Muscle of back (tissue), 11 donors: ENCODE data around the gene CYP24A1. TPM values are rescaled to one million over a fixed set of nuclear protein-coding genes. Genes with fewer than 3 reads are reported as not detected.

Experiments used
- DNase-seq, 3 donors: peaks; one replicate each; pipeline versions ENCODE4 v3.0.0 to v3.0.0-alpha.2; 2013
- polyA plus RNA-seq, 10 donors: library from polyadenylated mRNA; unstranded; fragments of 120-200 nt; gene quantifications; one replicate each; pipeline ENCODE4 v1.2.1, GENCODE V29; 2013; ENCODE audit not compliant: insufficient read length in 10 of 10

CYP24A1 gene
- polyA plus RNA-seq, 10 donors, result 0.32 to 1.3 (median 0.54) TPM

DNA sequence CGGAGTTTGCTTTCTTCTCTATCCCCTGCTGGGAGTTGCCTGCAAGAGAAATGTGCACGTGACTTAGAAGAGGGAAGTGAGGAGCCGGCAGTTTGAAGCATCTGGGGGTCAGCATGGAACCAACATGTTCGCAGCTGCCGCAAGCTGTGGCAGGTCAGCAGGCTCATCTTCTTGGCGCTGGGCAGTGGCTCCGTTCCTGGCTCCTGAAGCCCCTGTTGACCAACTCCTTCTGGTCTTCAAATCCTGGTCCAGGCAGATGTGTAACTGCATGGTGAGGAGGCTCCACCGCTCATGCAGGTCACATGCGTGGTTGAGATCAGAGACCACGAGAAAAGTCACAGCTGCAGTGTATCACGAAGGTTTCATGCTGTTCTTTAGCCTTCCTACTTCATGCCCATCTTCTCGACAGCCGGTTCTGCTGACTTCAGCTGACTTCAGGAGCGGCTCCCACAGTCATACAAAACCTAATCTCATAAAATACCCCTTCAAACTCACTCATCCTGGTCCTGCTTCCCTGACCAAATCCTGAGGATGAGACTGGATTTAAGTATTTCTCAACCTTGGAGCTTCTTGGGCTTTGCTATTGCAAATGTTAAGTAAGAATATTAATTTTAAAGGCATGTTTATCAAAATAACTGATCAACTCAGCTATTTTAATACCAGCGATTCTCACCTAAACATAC, 58.5 kb downstream of the CYP24A1 start:
- DNase-seq, result peak in 1 of 3 donors; percentile 13

DNA sequence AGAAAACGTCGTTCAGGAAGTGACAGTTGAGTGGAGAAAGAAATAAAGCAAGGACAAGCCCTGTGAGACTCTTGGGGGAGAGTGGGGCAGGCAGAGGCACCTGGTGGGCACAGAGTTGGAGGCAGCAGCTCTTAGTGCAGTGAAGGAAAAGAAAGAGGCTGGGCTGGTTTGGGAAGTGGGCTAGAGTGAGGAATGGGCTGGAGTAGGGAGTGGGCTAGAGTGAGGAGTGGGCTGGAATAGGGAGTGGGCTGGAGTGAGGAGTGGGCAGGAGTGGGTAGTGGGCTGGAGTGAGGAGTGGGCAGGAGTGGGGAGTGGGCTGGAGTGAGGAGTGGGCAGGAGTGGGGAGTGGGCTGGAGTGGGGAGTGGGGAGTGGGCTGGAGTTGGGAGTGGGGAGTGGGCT, 59.7 kb downstream of the CYP24A1 start:
- no peak for DNase-seq

DNA sequence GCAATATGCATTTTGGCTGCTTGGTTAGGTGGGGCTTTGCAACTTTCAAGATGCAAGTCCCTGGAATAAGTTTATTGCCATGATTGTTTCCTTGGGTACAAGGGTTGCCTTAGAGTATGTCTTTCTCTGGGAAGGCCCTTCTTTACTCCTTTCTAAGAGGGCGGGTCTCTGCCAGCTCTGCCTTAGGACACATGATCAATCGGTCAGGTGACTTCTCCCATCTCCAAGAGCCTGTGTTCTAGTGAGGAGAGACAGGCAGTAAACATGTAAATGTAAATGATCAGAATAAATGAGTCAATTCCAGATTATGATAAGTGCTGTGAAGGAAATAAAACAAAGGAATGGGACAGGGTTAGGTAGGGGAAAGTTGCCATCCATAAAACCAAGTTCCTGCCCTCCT, 60.2 kb downstream of the CYP24A1 start:
- no peak for DNase-seq

DNA sequence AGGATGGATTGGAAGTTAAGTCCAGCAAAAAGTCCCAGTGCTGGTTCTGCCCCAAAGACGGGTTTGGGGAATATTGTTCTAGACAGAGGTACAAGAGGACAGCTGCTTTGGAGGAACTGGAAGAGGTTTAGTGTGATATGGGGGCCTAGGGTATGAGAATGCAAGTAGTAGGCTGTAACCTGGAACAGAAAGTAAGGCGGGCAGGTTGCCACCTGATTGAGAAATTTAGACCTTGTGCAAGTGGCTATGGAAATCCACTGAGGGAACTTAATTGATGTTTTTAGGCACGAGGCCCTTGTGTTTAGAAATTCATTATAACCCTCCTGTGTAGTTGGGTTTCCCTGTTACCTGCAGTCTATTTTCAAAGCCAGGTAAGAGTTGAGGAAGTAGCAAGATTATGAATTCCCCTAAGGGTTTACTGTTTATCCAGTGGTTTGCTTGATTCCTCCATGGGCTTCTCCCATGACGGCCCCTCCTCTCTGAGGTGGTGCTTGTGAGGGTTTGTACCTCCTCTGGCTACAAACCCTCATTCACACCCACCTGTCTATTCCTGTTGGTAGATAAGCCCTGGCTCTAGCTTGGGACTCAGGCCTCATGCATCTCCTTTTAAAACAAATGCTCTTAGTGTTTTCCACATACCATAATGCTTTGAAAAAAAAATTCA, 61.4 kb downstream of the CYP24A1 start:
- no peak for DNase-seq

DNA sequence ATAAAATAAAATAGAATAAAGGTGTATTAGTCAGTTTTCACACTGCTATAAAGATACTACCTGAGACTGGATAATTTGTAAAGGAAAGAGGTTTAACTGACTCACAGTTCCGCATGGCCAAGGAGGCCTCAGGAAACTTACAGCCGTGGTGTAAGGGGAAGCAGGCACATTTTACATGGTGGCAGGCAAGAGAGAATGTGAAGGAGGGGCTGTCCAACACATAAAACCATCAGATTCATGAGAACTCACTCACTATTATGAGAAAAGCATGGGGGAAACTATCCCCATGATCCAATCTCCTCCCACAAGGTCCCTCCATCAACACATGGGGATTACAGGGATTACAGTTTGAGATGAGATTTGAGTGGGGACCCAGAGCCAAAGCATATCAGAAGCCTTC, 62.3 kb downstream of the CYP24A1 start:
- DNase-seq, result no peak

DNA sequence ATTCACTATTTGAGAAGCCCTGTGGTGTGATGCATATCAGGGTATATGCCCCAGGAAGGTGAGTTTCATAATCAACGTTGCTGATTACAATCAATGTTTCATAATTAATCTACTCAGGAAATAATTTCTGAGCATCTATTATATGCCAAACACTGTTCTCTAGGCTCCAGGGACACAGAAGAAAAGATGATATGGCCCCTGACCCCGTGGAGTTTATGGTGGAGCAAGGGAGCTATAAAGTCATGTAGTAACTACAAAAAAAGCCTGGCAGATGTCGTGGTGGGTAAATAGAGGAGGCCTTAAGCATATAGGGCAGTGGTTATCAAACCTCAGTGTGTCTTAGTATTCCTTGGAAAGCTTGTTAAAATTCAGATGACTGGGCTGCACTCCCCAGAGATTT, 63.3 kb downstream of the CYP24A1 start:
- DNase-seq, result no peak

DNA sequence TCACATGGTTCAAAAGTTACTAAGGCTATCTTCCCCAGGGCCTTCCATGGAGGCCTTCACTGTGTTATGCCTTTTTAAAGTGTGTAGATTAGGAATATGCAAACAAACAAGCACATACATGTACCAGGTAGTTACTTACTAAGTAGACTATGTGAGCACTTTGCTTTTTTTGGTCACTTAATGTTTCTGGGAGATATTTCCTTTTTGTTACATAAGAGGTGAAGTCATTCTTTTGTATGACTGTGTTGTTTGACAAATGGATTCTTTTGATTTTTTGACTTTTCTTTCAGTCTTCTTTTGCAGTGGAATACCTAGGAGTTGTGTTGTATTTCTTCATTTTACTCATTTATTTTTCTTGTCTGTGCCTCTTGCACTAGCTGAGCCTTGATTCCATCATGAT, 63.7 kb downstream of the CYP24A1 start:
- no peak for DNase-seq

DNA sequence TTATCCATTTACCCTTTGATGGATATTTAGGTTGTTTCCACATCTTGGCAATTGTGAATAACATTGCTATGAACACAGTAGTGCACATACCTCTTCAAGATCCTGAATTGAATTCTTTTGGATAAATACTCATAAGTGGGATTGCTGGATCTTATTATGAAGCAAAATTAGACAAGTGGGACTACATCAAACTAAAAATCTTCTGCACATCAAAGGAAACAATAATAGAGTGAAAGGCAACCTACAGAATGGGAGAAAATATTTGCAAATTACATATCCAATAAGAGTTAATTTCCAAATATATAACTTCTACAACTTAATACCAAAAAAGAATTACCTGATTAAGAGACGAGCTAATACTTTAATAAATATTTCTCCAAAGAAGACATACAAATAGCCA, 65.0 kb downstream of the CYP24A1 start:
- DNase-seq, result no peak

DNA sequence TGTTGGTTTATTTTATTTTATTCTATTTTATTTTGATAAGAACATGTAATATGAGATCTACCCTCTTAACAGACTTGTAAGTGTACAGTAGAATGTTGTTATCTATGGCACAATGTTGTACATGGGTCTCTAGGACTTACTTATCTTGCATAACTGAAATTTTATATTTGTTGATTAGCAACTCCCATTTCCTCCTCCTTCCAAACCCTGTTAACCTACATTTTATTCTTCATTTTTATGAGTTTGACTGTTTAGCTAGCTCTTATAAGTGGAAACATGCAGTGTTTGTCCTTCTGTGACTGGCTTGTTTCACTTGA, 65.5 kb downstream of the CYP24A1 start:
- no peak for DNase-seq

DNA sequence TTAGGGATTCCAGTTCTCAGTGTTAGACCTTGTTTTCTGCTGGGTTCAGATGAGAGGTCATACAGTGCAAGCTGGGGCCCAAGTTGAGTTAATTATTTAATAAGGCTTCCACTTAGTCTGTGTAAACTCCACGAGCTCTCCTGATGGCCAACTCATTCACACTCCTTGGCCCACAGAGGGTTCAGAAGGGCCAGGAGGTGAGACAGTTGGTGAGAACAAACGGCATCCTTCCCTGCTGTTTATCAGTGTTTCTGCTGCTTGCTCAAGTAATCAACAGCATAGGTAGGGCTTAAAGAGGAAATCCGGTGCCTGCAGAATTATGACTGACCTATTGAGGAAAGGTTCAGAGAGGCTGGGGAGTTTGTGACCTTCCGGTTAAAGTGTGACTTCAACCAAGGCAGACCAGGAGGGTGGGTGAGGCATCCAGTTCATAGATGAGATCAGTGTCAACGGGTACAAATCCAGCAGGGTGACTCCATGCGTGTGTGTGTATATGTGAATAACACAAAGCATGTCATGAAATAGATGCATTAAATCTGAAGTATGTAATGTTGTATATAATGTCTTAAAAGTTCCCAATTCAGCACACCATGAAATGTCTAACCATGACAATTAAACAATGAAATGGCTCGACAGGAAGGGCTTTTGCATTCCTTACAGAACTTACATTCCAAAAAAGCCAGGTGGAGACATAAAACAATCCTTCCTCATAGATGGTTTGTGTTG, 66.0 kb downstream of the CYP24A1 start:
- DNase-seq, result no peak

DNA sequence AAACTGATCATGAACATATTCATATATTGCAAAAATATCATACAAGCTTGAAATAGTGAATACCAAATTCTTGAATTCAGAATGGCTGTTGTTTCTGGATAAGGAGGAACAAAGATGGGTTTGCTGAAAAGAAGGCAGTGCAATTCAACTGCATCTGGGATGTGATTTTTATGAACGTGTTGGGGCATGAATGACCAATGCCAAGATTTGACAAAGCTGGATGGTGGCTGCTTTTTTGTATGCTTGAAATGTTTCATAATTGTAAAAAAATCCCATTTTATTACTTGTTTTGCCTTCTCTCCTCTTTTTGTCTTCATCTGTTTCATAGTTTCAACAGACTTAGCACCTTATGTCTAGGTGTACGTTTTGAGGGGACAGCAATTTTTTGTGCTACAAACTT, 66.6 kb downstream of the CYP24A1 start:
- no peak for DNase-seq

DNA sequence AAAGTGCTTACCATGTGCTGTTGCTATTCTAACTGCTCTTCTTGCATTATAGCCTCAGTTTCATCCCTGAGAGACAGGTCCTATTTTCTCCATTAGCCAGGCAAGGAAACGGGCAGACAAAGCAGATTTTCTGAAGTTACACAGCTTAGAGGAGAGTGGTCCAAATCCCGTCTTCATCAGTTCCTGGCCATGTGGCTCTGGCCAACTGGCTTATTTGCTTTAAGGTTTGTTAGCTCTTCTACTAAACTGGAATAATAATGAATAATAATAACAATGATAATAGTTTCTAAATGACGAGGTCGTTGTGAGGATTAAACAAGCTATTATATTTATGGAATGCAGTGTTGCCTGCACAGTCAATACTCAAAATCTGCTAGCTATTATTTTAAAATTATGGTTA, 67.6 kb downstream of the CYP24A1 start:
- no peak for DNase-seq

DNA sequence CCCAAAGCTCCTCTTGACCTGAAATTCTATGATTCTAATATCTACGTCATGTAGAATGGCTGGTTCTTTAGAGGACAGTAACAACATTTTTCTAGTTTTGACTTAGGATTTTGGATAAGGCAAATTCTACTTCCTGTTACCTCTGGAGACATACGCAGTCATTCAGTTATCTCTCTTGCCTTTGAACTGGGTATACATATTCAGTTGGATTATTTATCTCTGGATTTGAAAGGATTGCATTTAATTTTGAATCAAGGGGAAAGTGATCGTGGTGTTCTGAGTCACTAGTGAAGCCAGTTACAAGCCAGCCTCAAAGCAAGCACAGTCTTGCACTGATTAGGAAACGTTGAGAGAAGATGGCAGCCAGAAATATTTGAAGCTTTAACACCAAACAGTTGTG, 68.1 kb downstream of the CYP24A1 start:
- no peak for DNase-seq

DNA sequence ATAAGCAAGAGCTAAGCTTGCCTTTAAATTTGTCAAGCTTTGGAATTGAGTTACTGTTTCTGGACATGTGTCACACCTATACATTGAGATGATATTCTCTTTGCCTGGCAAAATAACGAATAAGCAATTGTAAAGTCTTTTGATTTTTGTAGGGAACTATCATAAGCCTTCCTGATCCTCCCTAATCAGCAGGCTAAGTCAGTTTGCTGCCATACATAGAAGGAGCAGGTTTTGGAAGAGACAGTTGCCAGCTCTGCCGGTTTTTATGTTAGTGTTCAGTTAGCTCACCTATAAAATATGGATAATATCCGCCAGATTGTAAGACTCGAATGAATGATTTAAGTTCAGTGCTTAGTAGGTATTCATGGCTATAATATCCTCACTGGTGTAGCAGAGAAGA, 69.0 kb downstream of the CYP24A1 start:
- no peak for DNase-seq

DNA sequence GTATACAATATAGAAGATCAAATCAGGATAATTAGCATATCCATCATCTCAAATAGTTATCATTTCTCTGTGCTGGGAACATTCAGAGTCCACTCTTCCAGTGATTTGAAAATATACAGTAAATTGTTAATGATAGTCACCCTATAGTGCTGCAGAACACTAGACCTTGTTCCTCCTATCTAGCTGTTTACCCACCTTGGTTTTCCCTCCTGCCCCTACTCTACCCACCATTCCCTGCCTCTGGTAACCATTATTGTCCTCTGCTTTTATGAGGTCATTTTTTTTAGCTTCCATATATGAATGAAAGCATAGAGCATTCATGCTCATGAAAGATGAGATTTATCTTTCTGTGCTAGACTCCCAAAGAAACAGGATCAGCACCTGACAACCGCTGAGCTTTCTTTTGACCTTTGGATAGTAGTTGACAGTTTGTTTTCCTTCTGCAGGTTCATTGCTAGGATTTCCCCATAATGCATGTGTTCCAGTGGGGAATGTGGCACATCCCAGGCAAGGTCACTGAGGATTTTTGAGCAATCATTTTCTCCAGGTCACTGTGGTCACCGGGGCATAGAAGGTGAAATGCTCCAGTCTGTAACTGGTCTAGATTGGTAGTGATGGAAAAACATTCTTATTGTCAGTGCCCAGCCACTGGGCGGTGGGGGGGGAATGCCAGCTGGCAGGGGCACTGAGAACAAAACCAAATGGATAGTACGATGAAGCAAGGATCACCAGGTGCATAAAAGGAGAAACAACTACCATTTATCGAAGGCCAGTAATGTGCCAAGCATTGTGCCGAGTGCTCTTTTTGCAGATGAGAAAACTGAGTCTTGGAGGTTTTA, 69.8 kb downstream of the CYP24A1 start:
- no peak for DNase-seq

Other genes with a start within 250 kb of the CYP24A1 start
- 10 to 100 TPM in 1 of 10 donors, 1 to 10 TPM in 9; 2.5 to 21.5 (median 5.7) TPM for gene BCAS1, start 103.4 kb downstream of the CYP24A1 start, polyA plus RNA-seq
- 10 to 100 TPM; 53.0 to 70.8 (median 63.9) TPM for gene PFDN4, start 34.1 kb upstream of the CYP24A1 start, polyA plus RNA-seq